ENCODE measurements around the gene DIS3L.

GRCh38 chr15:66359740-66360139 lies 66.4 kb downstream of the DIS3L start:
- no peak for TF ChIP-seq CTCF (IDR thresholded peaks at IDR 0.05; ENCODE audit: extremely low read depth in 1 of 2, insufficient read depth in 1 of 2, low read depth in 1 of 2, low read length in 2 of 2)
- no peak for TF ChIP-seq EZH2 (IDR thresholded peaks at IDR 0.05; ENCODE audit: borderline replicate concordance, low read depth, low read length, severe bottlenecking)
- no peak for TF ChIP-seq POLR2A (IDR thresholded peaks at IDR 0.05; ENCODE audit: low read depth, low read length)
